Right renal cortex interstitium (tissue), 3 donors: ENCODE results near the gene PRDX4. TPM values are rescaled to one million over a fixed set of nuclear protein-coding genes. Genes with fewer than 3 reads are reported as not detected.
"Not testable (repeated sequence)": the region's sequence is repeated elsewhere in the genome, so short reads cannot be mapped to it uniquely, and the experiment has no call there.

Source experiments
- DNase-seq, 3 donors: peaks; one replicate each; pipeline ENCODE4 v3.0.0-alpha.2; 2013; ENCODE audit warnings: low read depth in 3 of 3, low spot score in 2 of 3
- polyA plus RNA-seq, 3 donors: library from polyadenylated mRNA; unstranded; fragments of 120-200 nt; gene quantifications; one replicate each; pipeline ENCODE4 v1.2.1, GENCODE V29; 2013; ENCODE audit not compliant: insufficient read length in 3 of 3

Gene PRDX4
- polyA plus RNA-seq, result 100 to 1,000 TPM; 118 to 128 (median 120) TPM

- DNase-seq, result peak in 2 of 3 donors; percentile 56 to 65
Measured at GRCh38 chrX:23667239-23668177, at the start of gene PRDX4. PRDX4 (plus strand) TSS chrX:23667493; CDS start chrX:23667571, 78 bp downstream.

DNA sequence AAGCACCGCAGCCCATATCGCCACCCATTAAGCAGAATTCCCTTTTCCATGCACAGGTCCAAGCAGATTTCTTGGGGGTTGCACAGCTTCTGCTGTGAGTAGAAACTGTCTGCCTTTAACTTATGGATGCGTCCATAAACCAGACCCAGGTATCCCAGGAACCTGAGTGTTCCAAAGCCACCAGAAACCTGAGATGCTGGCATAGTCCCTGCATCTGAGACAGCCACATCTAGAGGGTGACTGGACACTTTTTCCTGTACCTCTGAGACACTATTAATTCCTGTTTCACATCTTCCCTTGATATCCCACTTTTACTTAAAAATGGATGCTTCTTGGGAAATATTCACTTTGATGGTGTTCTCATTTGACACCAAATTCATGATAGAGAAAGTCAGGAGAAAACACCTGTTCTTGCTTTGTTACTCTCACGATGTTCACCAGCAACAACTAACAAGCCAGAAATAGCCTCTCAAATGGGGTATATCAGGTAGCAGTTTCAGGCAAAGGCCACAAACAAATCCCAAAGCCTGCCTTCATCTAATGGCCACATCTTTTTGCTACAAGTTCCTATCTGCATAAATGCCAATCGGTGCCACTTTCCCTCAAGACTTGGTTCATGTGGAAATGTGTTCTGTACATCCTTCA is 45.5 kb upstream of the PRDX4 start:
- DNase-seq, result no peak

DNA sequence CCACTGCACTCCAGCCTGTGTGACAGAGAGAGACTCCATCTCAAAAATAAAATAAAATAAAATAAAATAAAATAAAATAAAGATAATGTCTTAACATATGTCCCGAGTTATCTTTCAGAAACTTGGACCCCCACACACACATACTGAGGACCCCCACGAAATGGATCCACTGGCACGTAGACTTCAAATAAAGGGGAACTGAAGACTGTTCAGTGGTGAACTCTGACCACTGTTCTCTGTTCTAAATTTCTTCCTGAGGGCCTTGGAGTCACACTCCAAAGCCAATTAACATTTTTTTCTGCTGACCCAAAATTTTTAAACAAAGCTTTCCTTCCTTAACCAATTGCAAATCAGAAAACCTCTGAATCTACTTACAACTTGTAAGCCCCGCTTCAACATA is 43.5 kb upstream of the PRDX4 start:
- no peak for DNase-seq

- DNase-seq, result no peak
Measured at GRCh38 chrX:23626651-23627050, 40.6 kb upstream of the PRDX4 start.

DNA sequence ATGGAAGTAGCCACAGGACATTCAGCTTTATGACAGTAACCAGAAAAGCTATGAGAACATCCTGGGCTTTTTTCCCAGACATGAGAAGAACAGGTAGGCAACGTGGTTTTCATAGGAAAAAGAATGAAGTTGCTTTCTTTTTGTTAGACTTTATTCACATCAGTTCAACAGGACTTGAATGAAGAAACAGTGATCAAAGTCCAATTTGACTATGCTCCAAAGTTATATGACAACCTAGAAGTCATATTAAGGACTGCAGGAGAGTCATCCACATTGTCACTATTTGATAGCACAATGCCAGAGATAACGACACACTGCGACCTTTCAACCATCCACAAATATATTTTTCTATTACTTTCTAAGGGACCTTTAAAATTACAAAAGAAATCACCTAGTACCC is 39.2 kb upstream of the PRDX4 start:
- DNase-seq, result no peak

- DNase-seq, result no peak
Measured at GRCh38 chrX:23631136-23631535, 36.2 kb upstream of the PRDX4 start.

DNA sequence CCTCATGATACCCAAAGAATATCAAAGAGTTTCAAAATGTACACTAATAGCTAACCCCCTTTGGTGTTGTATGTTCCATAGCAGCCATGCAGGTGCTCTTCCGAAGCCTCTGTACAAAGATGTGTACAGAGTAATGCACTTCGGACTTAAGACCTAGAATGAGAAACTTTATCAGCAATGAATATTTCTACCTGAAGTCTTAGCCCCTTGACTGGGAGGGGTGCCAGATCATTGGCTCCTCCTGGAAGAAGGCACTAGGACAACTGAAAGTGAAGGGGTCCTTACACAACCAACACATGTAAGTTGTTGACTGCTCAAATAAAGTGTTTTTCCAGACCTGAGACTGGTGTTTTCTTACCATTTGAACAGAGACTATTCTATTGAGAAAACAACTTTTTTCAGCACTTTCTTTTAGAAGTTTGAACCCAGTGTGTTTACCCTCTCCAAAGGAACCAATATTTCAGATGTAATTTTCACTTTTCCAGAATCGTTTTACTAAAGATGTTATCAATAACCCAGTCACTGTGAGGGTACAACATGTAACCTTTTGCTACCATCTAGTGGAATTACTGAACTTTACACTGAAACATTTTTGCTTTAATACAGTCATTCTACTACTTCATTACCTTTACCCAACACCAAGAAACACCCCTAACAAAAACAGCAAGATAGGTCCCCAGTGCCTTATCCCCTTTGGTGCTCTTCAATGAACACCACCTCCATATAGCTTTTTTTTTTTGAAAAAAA is 33.3 kb upstream of the PRDX4 start:
- DNase-seq, result no peak

GRCh38 chrX:23637187-23637586 is 30.1 kb upstream of the PRDX4 start:
- no peak for DNase-seq

GRCh38 chrX:23643020-23643419 is 24.3 kb upstream of the PRDX4 start:
- no peak for DNase-seq

- DNase-seq, result no peak
Measured at GRCh38 chrX:23644744-23645143, 22.5 kb upstream of the PRDX4 start.

- no peak for DNase-seq
Measured at GRCh38 chrX:23656091-23656490, 11.2 kb upstream of the PRDX4 start.

DNA sequence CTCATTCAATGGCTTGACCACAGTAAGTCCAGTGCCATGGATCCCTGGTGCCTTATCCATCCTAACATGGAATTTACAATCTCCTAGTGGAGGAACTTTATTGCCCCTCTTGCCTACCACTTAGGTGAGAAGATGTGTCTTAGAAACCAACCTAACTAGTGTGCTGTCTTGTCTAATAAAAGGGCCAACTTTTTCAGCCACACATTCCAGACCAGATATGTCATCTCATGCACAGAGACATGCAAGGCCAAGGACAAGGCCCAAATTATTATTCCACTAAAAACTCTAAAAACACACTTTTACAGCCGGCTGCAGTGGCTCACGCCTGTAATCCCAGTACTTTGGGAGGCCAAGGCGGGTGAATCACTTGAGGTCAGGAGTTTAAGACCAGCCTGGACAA is 10.6 kb upstream of the PRDX4 start:
- no peak for DNase-seq

DNA sequence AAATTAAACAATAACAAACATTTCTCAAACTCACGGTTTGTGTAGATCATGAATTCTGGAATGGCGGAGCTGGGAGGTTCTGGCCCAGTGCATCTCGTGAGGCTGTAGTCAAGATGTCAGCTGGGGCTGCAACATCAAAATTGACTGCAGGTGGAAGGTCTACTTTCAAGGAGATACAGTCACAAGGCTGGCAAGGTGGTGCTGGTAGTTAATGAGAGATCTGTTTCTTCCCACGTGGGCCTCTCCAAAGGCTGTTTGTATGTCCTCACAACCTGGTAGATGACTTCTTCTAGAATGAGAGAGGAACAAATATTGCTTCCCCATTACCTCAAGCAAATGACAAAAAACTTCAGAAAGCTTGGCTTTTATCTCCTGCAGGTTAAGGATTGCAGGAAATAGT is 8.0 kb upstream of the PRDX4 start:
- no peak for DNase-seq

DNA sequence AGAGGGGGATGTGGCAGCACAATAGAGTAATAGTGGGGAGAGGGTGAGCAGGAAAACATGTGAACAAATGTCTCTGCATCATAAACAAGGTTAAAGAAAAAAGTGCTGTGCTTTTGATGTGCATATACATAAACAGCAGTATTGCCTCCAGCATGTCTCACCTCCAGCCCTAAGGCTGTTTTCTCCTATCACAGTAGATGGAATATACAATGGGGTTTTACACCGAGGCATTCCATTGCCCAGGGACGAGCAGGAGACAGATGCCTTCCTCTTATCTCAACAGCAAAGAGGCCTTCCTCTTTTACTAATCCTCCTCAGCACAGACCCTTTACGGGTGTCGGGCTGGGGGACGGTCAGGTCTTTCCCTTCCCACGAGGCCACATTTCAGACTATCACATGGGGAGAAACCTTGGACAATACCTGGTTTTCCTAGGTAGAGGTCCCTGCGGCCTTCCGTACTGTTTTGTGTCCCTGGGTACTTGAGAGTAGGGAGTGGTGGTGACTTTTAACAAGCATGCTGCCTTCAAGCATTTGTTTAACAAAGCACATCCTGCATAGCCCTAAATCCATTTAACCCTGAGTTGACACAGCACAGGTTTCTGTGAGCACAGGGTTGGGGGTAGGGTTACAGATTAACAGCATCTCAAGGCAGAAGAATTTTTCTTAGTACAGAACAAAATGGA is 7.1 kb upstream of the PRDX4 start:
- not testable (repeated sequence) for DNase-seq

- DNase-seq, result no peak
Measured at GRCh38 chrX:23660766-23661132, 6.5 kb upstream of the PRDX4 start.

- no peak for DNase-seq
Measured at GRCh38 chrX:23661671-23662070, 5.6 kb upstream of the PRDX4 start.

- DNase-seq, result no peak
Measured at GRCh38 chrX:23662187-23662586, 5.1 kb upstream of the PRDX4 start.

DNA sequence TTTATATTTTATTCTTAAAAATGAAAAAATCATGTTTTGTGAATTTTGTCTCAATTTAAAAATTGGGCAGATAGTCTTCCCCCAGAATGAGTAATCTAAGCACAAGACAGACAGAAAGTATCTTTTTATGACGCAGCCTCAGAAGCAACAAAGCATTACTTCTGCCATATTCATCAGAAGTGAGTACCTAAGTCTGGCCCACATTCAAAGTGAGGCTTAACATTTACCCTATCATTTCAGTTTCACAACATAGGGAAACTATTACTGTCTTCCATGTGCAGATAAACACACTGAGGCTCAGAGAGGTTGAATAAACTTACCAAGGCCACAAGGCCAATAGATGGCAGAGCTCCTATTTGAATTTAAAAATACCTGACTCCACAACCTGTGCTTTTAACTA is 4.4 kb upstream of the PRDX4 start:
- no peak for DNase-seq

DNA sequence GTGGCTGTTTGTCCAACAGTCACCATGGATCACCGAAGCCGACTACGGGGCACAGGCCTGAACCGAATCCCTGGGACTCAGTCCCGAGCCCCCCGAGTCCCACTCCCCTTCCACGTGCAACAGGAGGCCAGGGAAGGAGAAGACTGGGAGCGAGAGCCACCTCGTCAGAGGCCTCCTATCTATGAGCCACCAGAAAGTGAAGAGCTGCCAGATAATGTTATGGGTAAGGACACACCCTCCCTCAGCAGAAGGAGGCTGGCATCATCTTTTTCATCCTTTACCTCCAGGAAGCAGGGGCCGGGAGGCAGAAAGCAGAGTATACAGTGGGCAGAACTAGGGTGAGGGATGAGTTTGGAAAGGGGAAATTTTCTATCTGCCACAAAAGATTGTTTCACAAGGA is 2.8 kb upstream of the PRDX4 start:
- no peak for DNase-seq

- no peak for DNase-seq
Measured at GRCh38 chrX:23666282-23666681, 1.0 kb upstream of the PRDX4 start.

- DNase-seq, result no peak
Measured at GRCh38 chrX:23668335-23668734, 1.0 kb downstream of the PRDX4 start.
